CD4-positive, alpha-beta T cell treated with Interferon gamma for 1 hour (primary cell): ENCODE results near the gene BASP1.
"Not testable (repeated sequence)": the region's sequence is repeated elsewhere in the genome, so short reads cannot be mapped to it uniquely, and the experiment has no call there.

Experiments
- DNase-seq: peaks from one replicate; pipeline ENCODE4 v3.0.0-alpha.2; 2020

BASP1 gene, protein sequence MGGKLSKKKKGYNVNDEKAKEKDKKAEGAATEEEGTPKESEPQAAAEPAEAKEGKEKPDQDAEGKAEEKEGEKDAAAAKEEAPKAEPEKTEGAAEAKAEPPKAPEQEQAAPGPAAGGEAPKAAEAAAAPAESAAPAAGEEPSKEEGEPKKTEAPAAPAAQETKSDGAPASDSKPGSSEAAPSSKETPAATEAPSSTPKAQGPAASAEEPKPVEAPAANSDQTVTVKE

DNA sequence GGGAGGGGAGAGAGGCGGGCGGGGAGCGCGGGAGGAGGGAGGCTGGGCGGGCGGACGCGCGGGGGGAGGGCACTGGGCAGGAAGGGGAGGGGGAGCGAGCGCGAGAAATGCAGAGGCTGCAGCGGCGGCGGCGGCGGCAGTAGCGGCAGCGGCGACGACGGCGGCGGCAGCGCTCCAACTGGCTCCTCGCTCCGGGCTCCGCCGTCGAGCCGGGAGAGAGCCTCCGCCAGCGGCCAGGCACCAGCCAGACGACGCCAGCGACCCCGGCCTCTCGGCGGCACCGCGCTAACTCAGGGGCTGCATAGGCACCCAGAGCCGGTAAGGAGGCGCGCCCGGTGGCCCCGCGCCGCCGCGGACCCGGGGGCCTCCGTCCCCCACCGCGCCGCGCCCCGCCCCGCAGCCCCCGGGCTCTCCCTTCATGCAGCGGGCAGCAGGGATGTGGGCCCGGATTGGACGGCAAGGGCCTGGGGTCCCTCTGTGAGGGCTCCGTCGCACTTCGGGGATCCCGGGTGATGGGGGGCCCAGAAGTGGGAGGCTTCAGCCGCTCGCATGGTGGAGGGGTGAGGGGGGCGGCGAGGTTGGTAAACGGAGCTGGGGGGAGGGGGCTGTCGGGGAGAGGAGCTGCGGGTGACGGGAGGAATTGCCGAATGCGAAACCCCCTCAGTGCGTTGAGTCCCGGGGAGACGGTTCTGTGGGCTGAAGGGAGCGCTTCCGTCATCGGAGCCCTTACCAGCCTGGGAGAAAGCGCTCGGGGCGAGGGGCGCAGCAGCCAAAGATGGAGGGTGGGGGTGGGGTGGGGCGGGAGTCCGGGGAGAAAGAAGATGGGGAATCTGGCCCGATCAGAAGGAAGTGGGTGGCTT is at the start of gene BASP1:
BASP1 (plus strand) TSS at position 139 of the 860 bp plus-strand sequence. CDS start 57,586 bp downstream, outside the sequence.
- DNase-seq, result peak; percentile 69

DNA sequence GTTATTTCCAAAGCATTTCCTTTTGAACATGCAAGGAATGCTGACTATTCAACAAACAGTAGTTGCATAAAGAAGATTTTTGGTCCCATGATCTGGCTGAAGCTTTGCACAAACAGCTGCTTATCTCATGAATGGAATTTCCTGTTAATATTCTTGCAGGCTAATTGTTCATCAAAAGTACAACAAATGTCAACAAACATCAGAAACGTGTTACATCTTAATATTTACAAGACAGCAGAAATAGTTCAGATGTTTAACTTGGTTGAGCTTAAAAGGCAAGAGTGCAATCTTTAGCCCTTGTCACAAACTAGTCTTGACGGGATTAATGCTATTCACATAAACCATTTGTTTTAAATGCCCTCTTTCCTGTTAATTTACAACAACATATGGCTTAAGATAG is 47.9 kb upstream of the BASP1 start:
- DNase-seq, result no peak

DNA sequence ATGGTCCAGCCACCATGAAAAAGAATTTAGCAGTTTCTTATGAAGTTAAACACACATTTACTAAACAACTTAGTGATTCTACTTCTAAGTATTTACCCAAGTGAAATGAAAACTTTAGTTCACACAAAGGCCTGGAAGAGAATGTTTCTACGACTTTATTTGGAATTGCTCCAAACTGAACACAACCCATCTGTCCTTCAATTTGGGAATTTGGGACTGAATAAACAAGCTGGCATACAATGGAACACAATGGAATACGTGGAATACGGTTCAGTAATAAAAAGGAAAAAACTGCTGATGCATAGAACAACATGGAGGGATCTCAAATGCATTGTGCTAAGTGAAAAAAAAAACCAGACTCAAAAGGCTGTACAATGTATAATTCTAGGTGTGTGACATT is 44.6 kb upstream of the BASP1 start:
- no peak for DNase-seq

DNA sequence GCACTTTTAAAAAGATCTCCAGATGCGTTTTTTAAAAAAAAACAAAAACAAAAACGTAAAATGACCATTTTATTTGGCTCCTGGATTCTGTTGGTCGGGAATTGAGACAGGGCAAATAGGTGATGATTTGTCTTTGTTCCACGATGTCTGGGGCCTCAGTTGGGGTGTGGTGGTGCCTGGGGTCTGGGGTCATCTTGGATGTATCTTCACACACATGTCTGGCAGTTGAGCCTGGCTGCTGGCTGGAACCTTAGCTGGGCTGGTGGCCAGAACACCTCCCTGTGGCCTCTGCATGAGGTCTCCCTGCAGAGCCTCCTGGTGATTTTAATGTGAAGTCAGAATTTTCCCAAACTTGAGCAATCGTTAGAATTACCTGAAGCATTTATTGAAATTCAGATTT is 42.5 kb upstream of the BASP1 start:
- DNase-seq, result no peak

DNA sequence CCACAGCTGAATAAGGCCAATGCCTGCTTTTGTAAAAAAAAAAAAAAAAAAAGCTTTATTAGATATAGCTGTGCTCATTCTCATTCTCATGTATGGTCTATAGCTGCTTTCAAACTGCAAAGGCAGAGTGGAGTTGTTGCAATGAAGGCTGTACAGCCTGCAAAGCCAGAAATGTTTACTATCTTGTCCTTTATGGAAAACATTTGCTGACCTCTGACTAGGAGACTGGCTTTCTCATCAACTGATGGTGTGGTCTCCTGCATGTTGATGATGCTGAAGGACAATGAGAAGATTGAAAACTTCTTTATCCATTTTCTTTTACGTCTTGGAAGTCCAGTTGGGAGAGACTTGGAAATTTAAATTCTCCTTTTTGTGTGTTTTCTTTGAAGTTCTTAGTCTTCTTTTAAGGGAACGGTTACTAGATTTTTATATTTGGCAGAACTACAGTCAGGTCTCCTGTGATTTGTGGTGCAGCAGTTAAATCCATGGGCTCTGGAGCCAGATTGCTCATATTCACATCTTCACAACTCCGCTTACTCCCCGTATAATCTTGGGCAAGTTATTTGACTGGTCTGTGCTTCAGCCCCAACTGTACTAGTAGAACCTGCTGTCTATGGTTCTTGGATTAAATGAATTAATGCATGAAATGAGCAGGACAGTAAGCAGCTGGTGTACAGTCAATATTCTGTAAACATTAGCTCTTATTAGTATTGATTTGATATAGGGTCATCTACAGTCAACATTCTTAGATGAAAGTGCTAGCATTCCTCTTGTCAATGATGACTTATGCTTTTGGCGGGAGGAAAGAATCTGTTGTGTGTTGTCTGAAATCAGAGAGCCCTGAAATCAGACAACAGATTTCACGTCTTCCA is 39.7 kb upstream of the BASP1 start:
- no peak for DNase-seq

DNA sequence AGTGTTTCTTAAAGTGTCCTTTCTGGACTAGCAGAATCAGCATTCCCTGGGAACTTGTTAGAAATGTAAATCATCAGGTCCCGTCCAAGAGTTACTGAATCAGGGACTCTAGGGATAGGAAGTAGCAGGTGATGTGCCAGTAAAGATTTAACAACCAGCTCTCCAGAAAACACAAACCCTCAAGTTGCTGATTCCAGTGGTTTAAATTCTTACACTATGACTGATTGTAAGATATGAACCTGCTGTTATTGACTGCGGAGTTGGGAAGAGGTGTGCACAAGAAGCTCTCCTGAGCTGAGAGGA is 39.1 kb upstream of the BASP1 start:
- DNase-seq, result no peak

DNA sequence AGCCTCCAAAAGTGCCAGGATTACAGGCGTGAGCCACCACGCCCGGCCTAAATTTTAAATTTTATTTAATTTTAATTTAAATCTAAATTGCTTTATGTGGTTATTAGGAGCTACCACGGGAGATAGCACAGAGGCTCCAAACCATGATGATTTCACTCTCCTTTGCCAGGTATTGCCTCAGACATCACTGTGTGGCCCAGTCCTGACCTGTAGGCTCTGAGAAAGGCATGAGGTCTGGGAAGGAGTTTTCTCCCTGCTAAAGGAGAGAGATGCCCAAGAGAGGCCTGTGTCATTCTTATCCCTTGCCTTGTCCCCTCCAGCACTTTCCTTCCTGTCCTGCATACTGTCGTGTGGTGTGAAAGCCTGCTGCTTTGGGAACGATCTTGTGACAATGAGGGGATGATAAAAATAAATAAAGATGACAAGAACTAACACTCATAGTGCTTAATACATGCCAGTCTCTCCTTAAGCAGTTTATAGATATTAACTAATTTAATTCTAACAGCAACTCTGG is 37.0 kb upstream of the BASP1 start:
- no peak for DNase-seq

DNA sequence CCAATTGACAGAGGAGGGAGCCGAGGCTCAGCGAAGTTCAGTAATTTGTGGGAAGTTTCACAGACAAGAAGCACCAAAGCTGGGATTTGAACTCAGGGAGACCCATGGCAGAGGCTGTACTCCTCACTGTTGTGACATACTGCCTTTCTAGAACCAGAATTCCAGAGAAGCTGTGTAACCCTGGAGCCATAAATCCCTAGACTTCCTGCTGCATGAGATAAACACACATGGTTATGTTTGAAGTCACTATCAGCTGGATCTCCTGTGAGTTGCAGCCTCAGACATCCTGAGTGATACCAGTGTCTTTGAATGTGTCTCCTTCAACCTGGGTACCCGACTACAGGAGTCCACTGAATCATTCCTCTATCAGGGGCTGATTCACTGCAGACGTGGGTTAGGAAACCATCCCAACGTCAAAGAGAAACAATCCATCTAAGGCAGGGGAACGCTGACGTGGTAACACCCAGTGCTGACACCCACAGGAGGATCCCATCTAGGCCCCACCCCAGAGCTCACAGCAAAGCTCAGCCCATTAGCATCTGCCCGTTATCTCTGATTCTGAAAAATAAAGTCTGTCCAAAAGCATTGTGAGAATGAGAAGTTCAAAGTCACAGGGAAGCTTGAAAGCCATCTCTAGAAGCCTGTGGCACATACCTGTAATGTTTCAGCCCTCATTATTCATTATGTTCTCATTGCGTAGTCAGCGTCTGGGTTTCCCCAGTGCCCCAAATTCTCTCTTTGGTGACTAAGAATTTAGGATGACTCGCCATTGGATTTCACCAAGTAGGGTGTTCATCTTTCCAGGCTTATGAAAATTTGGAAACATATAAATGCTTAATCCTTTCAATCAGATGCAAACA is 36.3 kb upstream of the BASP1 start:
- DNase-seq, result no peak

DNA sequence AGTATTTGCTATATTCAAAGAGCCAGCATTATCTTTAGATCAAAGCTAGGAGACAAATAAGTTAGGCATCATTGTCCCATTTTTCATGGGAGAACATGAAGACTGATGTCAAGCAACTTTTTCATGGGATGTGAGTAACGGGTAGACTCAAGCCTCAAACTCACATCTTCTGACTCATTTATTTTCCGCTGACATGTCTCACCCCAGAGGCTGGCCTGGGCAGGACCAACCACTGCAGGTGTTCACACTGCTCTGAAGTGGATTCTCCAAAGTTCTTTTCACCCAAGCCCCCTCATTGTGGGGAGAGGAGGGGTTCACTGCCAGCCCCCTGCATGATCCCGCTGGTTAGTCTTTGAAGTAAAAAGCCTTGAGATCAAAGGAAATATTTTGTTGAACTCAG is 34.9 kb upstream of the BASP1 start:
- DNase-seq, result no peak

DNA sequence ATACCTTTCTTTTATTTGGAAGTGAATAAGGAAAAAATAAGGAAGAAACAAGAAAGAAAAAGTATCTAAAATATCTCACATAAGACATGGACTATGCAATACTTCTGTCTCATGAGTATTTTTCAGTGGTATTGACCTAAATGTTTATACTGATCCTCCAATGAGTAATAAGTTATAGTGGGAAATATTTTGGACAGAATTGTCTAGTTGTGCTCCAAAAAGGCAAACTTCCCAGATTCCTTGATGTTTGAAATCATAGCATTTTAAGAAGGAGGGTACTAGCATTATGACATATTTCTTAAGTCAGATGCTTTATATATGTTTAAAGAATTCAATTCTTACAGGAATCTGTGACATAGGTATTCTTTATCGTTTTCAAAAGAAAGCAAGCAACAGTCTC is 34.5 kb upstream of the BASP1 start:
- DNase-seq, result no peak

DNA sequence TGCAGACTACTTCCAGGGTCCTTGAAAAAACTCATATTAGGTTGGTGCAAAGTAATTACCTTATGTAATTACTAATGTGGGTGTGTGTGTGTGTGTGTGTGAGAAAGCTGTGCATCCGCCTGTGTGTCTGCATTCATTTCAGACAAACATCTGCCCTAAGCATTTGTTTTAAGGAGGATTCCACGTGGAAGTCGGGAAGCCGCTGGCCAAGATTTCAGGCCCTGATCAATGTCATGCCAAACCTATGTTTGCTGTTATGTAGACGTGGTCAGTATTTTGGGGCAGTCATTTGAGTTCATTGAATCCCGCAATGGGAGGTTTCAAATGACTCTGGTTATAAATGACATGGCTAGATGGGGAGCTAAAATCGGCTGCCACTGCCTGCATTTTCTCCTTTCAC is 33.6 kb upstream of the BASP1 start:
- DNase-seq, result no peak

DNA sequence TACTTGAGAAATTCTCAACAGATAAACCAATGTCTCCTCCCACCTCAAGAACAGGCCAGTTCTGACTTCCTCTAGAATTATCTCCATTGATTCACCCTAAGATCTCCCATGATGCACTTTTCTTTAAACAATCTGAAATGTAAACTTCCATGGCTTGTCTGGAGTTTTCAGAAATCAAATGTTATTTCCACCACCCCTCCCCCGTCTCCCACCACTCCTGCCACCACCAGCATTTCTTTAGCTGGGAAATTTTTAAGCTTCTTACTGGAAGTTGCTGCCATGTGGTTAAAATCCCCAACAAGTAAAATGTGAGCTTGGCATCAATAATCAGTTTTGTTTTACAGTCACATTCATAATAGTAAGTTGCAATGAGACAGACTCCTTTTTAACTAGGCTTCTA is 32.8 kb upstream of the BASP1 start:
- DNase-seq, result no peak

DNA sequence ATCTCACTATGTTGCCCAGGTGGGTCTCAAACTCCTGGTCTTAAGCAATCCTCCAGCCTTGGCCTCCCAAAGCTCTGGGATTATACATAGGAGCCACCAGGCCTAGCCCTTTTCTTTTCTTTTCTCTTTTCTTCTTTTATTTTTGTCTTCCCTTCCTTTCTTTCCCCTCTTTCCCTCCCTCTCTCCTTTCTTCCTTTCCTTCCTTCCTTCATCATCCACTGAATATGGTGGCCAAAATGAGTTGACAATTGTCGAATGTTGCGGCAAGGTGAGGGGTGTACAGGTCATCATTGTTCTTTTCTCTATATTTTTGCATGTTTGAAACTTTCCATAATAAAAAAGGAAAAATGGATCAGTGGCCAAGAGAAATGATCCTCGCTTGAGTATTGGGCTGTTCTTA is 32.1 kb upstream of the BASP1 start:
- no peak for DNase-seq

DNA sequence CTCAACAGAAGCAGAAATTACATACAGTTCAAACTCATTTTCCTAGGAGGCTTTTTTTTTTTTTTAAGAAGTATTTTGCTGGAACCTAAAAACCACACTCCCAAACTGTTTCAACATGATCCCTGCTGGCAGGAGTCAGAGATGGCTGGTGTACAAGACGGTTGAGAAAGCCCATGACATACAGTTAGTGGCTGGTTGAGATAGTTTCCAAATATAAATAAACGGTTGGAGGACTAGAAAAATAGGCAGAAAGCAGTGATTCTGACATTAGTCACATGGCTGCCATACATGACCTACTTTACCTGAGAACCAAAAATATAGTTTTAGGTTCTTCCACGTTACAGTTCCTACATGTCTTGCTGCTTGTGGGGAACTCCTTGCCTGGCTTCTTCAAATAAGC is 31.7 kb upstream of the BASP1 start:
- no peak for DNase-seq

DNA sequence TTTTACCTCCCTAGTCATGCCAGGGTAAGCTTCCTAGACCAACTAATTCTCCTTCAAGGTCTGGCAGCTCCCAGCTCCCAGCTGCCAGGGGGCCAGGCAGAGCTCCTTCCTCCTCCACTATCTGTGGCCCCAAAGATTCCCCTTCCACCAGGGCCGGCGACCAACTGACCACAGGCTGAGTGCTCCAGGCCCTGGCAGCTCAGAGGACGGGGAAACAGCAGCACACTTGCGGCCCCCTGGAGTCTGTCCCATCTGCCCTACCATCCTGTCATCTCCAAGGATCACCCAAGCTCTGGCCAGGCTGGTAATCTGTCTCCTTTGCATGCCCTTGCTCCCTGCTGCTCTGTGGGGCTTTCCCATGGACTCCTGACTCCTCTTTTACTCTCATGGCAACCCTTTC is 31.2 kb upstream of the BASP1 start:
- DNase-seq, result no peak

DNA sequence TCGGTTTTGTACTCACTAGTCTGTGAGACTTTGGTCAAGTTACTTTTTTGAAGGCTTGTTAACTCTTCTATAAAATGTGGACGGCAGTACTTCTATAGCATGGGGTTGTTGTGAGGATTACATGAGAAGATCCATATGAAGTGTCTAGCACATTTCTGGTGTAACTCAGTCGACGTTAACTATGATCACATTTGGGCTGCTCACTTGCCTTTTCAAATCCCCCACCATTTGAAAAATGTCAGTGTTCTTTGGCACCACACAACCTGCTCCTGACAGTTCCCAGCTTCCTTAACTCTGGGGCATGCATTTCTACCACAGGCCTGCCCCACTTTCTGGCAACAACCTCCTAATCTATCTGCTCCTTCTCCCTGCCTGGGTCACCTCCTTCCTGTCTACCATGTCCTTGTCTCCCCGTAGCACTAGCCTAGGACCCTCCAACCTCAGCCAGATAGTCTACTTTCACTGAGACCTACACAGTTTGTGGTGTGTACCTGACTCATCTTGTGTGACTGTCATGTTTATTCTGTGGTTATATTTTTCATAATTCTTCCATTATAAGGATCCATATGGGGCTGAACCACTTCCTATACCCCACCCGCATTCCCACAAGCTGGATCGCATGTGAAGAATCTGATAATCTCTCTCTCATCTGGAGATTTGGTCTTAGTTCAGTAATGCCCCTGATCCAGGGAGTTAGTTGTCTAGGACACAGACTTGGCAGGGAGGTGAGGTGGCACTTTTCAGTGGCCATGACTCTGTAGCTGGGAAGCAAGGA is 30.2 kb upstream of the BASP1 start:
- DNase-seq, result no peak

DNA sequence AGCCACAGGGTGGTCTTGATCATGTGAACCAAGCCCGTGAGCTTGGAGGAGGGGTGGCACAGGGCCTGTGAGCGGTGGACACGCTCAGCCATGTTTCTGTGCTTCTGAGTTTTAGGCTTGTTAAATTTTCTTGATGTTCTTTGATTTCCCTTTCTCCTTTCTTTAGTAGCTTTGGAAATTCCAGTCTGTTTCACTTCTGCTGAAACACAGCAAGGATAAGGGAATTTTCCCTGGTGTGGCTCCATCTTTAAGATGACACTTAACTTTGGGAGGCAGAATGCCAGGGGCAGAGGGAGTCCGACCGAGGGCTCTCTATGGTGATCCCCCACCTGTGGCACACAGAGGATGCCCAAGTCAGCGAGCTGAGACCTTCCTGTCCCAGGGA is 29.7 kb upstream of the BASP1 start:
- no peak for DNase-seq

DNA sequence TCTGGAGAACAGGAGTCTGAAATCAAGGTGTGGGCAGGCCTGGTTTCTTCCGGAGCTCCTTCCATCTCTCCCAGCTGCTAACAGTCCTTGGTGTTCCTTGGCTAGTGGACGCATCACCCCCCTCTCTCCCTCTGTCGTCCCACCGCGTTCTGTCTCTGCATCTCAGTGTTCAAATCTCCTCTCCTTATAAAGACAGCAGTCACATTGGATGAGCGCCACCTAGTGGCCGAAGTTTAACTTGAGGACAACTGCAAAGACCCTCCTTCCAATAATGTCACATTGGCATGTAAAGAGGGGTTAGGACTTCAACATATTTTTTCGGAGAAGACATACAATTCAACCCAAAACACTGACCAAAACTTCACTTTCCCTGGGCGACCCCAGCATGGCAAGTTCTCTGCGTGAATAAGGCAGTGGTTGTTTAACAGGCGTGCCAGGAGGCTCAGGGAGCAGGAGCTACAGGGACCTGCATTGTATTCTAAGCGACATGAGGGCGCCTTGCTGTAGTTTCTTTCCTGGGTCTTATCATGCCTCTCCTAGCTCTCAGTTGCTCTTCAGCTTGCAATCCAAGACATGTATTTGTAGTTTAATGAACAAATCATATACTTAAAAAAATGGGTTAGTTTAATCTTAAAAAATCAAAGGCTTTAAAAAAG is 27.9 kb upstream of the BASP1 start:
- peak; percentile 28 for DNase-seq

DNA sequence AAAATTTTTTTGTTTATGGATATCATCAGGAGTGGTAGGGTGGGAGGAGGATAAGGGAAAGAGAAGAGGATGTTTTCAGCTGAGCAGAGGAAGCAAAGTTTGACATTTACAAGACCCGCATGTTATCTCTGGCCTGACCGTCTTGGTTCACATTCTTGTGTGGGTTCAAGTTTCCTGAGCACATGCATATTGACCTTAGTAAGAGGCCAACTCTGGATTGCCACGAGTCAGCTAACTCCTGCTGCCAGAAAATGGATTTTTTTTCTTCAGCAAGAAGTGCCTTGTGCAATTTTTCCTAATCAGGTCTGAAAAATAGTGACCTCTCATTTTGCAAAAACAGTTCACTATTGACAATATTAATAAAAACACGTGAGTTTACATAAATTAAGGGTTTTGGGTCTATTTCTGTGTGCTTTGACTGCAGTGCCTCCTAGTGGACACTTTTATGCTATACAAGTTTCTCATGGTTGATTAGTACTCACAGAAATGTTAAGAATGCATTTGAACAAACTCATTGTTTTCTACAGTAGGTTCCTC is 27.1 kb upstream of the BASP1 start:
- no peak for DNase-seq

DNA sequence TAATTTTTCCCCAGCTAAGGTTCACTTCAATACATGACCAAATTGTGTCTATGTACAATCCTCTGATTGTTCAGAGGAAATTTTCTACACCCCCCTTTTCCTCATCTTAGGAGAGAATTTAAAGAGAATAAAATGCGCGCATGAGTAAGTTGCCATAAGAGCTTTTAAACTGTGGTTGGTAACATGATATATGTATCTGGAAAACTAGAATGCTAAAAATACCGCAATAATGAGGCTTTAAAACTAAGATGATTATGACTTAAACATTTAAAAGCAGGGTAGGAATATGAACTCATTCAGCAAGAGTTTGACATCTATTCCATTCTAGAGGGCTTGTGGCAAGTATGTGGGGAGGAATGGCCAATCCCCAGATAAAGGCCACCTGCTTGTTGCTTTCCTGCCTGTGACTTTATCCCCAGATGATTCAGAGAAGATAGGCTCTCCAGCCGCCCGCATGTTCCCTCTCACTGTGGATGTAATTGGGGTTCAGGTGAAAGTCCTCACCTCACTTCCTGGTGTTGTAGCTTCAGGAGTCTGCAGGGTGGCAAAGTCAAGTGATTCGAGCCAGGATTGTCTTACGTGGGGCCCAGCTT is 26.5 kb upstream of the BASP1 start:
- DNase-seq, result no peak

DNA sequence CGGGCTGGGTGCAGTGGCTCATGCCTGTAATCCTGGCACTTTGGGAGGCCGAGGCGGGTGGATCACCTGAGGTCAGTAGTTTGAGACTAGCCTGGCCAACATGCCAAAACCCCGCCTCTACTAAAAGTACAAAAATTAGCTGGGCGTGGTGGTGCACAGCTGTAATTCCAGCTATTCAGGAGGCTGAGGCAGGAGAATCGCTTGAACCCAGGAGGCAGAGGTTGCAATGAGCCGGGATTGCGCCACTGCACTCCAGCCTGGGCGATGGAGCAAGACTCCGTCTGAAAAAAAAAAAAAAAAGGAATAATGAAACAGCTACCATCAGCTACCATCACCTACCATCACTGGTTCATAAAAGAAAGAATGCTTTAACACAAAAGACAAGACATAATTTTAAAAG is 25.9 kb upstream of the BASP1 start:
- DNase-seq, result not testable (repeated sequence)
